Mucosa of gallbladder (tissue), 1 donor: ENCODE results near the gene HIVEP3. TPM values are rescaled to one million over a fixed set of nuclear protein-coding genes. Genes with fewer than 3 reads are reported as not detected.

Experiments used
- DNase-seq: peaks from one replicate; pipeline ENCODE4 v3.0.0-alpha.2; 2020; ENCODE audit warnings: low spot score
- total RNA-seq: library from RNA; stranded (reverse); gene quantifications from one replicate; pipeline ENCODE4 v1.2.1, GENCODE V29; 2021
- donor health status: DM: no; HTN: no; CAD: no.

The HIVEP3 gene
- total RNA-seq, 1 donor from 2014 or later, result 8.7 TPM

DNA sequence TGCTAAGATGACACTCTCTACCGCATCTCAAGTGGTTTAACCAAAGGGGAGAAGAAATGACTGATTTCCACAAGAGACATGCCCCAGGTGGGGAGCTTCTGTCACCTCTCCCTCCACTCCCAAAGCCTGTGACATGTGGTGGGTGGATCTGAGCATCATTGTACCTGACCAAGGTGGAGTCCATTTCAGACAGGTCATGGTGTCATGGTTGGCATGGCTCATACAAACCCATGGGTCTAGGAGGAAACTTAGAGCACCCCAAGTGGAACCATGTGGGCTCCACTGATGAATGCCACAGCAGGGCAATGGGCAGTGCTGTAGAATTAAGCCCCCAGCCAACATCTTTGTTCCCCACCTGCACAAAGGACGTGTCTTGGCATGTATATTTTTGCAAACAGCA lies 302.7 kb downstream of the HIVEP3 start:
- DNase-seq, result no peak

GRCh38 chr1:41615316-41615715 lies 303.4 kb downstream of the HIVEP3 start:
- DNase-seq, result no peak

GRCh38 chr1:41614818-41615217 lies 303.9 kb downstream of the HIVEP3 start:
- DNase-seq, result no peak

DNA sequence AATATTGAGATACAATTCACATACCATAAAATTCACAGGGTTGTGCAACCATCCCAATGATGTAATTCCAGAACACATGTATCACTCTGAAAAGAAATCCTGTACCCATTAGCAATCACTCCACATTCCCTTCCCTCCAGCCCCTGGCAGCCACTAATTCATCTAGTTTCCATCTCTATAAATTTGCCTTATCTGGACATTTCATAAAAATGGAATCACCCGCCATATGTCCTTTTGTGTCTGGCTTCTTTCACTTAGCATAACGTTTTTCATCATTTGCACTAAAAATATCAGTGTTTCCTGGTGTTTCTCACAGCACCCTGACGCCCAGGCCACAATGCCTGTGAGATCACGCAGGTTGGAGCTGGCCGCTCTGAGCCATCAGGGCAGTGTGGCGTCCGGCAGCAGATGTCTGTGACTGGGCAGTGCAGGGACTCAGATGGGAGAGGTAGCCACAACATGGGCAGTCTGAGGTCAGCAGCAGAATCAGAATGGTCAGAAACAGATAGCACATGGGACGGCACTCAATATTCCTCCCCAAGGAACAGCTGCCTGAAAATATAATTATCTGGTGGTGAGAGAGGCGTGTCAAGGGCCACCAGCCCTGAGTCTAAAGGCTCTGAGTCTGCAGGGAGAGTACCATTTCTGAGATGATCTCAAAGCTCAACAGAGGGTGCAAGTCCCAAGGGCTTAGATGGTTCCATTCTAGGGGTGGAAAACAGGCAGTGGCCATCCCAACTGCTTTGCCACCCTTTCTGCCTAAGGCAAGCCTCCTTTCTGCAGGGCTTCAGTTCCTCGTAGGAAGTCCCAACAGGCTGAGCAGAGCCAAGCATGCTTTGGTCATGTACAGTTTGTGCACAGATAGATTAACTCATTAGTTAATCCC lies 304.8 kb downstream of the HIVEP3 start:
- DNase-seq, result no peak

DNA sequence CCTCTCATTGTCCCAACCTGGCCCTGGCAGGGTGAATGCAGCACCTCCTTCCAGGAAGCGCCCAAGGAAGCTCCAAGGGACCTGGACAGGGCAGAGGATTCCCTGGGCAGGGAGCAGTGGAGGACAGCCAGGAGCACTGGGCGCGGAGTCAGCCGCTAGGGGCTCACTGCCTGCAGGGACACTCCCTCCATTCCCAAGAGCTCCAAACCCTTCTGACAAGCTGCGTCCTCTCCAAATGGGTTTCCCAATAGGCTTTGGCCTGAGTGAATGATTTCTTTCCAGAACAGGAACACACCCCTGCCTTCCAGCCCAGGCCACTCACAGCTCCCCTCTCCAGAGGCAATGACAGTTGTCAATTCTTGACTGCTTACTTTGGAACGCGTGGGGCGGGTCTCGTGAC lies 305.8 kb downstream of the HIVEP3 start:
- no peak for DNase-seq

GRCh38 chr1:41611932-41612450 lies 306.7 kb downstream of the HIVEP3 start:
- no peak for DNase-seq

DNA sequence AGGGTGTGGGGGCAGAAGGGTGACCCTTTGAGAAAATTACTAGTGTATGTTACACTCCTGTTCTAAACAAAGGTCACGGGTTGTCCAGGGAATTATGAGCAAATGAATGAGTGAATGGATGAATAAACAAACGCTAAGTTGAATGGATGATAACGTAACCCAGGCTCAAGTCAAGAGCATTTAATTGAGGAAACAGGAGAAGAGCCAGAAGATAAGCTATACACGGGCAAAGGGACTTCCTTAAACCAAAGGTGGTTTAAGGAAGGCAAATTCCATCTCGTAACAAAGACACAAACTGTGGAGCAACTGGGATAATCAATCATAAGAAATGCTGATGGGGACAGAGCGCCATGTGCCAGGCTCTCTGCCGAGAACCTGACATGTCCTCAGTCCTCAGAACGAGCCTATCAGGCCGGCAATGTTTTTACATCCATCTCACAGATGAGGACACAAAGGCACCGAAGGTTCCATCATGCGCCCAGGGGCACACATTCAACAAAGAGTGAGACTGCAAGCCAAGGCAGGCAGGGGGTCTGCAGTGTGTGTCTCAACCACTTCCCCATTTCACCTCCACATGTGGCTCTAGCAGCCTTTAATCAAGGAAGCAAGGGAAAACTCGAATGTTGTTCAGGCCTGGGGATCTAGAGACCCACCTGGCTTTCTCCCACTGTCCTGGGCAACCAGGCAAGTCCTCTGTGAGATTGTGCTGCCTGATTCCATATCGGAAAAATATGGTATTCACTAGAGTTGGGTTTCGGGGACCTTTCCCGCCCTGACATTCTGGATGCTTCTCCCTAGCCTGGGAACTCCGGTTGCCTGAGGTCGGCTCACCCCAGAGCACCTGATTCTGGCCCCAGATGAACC lies 307.4 kb downstream of the HIVEP3 start:
- no peak for DNase-seq

GRCh38 chr1:41610361-41610760 lies 308.4 kb downstream of the HIVEP3 start:
- DNase-seq, result no peak

- no peak for DNase-seq
Measured at GRCh38 chr1:41609166-41609883, 309.4 kb downstream of the HIVEP3 start.

DNA sequence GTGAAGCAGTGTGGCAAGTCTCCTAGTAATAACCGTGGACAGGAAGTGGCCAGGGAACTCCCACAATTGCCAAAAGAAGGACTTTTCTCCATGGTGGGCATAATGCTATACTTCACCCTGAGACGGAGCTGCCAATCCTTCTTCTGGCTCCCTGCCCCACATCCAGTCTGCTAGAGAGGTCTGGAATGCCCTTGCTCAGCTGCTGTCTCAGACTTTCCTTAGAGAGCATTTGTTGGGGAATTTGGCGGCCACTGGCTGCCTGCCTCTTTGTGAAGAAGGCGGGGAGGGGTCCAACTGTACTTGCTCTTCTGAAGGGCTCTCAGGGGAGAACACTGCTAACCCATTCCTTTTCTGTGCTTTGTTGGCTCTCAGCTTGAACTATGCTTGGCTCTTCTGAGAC lies 310.5 kb downstream of the HIVEP3 start:
- no peak for DNase-seq

- DNase-seq, result no peak
Measured at GRCh38 chr1:41607808-41608207, 310.9 kb downstream of the HIVEP3 start.

- no peak for DNase-seq
Measured at GRCh38 chr1:41599912-41600311, 318.8 kb downstream of the HIVEP3 start.

DNA sequence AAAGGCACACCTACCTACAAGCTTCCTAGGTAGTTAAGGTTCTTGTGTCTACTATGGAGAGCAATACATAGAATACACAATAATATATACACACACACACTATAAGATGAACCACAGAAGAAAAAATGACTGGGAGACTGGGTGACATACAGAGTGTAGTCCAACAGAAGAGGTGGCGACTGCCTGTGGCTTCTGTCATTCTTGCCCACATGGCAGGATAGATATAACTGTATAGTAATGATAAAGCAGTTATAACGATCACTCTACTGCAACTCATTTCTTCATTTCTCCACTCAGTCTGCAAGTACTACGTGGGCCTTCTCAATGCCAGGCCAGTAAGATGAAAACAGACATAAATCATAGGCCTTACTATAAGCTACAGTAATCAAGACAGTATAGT lies 320.4 kb downstream of the HIVEP3 start:
- no peak for DNase-seq

GRCh38 chr1:41592451-41593125 lies 326.1 kb downstream of the HIVEP3 start:
- DNase-seq, result no peak

GRCh38 chr1:41591891-41592290 lies 326.8 kb downstream of the HIVEP3 start:
- no peak for DNase-seq

DNA sequence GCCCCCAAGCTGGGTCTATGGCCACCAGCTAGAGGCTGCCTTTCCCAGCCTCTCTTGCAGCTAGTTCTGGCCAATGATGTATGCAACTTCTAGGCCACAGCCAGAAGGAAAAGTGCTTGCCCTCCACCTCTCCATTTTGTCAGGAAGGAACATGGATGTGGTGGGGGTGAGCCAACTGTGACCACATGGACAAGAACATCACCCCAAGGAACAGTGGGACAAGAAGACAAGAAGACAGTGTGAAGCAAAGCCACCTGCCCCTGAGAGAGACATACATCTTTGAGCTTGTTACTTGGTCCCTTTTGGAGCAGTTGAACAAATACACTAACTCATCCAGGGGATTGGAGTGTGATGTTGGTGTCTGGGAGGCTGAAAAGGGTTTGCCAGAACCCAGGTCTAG lies 328.4 kb downstream of the HIVEP3 start:
- no peak for DNase-seq

DNA sequence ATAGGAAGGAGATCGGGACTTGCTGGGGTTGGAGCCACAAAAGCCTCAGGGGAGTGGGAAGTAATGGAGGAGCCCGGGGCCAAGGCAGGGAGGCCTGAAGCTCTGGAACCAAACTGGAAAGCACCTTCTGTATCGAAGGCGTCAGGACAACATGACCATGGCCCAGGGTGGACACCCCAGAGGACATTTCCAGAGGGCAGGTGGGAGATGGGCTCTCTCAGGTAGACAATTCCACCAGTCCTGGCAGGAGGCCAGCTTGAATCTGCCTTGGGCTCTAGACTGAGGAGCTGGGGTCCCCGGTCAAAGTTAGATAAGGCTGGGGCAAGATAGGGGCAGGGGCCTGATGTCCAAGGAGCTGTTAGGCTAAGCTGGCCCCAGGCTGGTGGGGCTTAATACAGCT lies 329.3 kb downstream of the HIVEP3 start:
- no peak for DNase-seq

DNA sequence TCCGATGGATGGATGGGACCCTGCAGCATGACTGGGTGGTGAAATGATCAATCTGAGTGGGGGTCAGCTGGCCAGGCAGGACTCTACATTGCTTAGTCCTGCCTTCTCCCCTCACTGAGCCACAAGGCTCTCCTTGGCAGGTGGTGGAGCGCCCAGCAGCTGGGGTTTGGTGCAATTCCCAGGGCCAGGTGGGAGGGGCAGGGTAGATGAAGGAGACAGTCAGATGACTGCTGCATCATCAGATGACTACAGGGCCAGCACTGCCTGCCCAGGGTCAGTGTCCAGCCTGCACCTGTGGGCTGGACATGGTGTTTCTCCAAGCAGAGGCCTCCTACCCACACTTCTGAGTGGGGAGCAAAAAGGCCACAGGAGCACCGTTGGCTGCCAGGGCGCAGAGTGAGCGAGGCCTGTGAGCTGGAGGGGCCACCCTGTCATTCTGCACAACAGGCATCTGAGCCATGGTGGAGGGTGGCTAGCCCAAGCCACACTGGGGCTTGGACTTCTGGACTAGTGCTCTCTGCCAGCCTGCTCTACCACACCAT lies 330.3 kb downstream of the HIVEP3 start:
- DNase-seq, result no peak

- DNase-seq, result no peak
Measured at GRCh38 chr1:41587791-41588190, 330.9 kb downstream of the HIVEP3 start.

GRCh38 chr1:41586230-41586629 lies 332.5 kb downstream of the HIVEP3 start:
- no peak for DNase-seq
